ENCODE results near the gene SOCS7. TPM values are rescaled to one million over a fixed set of nuclear protein-coding genes. Genes with fewer than 3 reads are reported as not detected.

Gene SOCS7
- total and polyA plus RNA-seq, 2 donors (not counting 1 experiment from before 2014, with no cell fraction given): 9.4 to 20.8 TPM

DNA sequence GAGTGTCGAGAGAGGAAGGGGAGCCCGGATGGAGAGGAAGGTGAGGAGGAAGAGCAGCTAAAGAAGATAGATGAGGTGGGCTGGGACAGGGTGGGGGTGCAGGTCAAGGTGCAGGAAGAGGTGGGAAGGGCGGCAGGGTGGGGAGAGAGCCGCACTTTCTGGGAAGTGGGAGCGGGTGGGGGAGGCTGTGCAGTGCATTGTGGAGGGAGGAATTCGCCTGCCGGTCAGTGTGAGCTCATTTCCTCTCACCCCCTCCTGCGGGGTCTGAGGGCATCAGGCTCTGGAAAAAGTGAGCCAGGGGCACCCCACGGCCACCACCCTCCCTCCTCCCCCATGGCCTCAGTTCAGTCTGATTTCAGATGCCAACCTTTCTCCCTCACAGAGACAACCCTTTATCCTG is 74.1 kb downstream of the SOCS7 start:
- Mint-ChIP-seq H3K27me3 (peaks cover 58% of the 10 kb centered on the region), H3K4me1 (peaks cover 21% of the 10 kb centered on the region), H3K9me3 (ENCODE audit: insufficient read depth) (no peaks in the 10 kb centered on the region), H3K4me3 (no peak overlapping the region), H3K27ac (no peak overlapping the region)
- 52% methylated on average over 5 of the region's 9 CpGs for WGBS (ENCODE audit: insufficient coverage)
- Histone ChIP-seq H3K9ac (ENCODE audit: low read length) (no peak overlapping the region), H3K4me3 (ENCODE audit: control extremely low read depth in 1 of 5, extremely low read depth in 1 of 5, insufficient read depth in 1 of 5, low read depth in 2 of 5, low read length in 4 of 5) (no peak overlapping the region), H3K4me1 (ENCODE audit: control insufficient read depth in 2 of 2, insufficient read depth in 2 of 2, low read length in 2 of 2) (peaks cover 9 to 19% of the 10 kb centered on the region in 2 donors), H3K79me2 (ENCODE audit: control insufficient read depth, insufficient read depth, low read length) (no peaks in the 10 kb centered on the region), H3K9me3 (ENCODE audit: control extremely low read depth in 1 of 3, control insufficient read depth in 2 of 3, insufficient read depth in 1 of 3, low read length in 2 of 3) (no peaks in the 10 kb centered on the region), H2AFZ (ENCODE audit: insufficient read depth, low read depth, low read length, poor library complexity, severe bottlenecking) (no peak overlapping the region), H3K4me2 (replicated peaks; ENCODE audit: low read depth, low read length, poor library complexity, severe bottlenecking) (no peak overlapping the region), H3K36me3 (replicated peaks in 1 of 2; ENCODE audit: control extremely low read depth in 1 of 2, control insufficient read depth in 1 of 2, extremely low read depth in 1 of 2, insufficient read depth in 2 of 2, low read length in 1 of 2) (no peaks in the 10 kb centered on the region), H4K20me1 (ENCODE audit: control insufficient read depth, insufficient read depth, low read length, poor library complexity, severe bottlenecking) (no peaks in the 10 kb centered on the region), H3K27ac (ENCODE audit: low read length in 2 of 2) (no peak overlapping the region), H3K27me3 (replicated peaks in 1 of 4; ENCODE audit: control extremely low read depth in 1 of 4, control insufficient read depth in 3 of 4, insufficient read depth in 4 of 4, low read length in 3 of 4) (peaks cover 0 to 80% (median 26%) of the 10 kb centered on the region in 4 experiments)
- CTCF ChIA-PET: interaction anchor here (0.7 to 1.7 kb wide), 4 partner anchors 11 to 132 kb away, joined by 3 to 6 read pairs (median 4); no protein-coding TSS in a partner anchor
- no peak for TF ChIP-seq EZH2 (IDR thresholded peaks at IDR 0.05; ENCODE audit: borderline replicate concordance, insufficient read depth, low read depth, low read length, poor library complexity, severe bottlenecking)
- TF ChIP-seq, protein P1, sequence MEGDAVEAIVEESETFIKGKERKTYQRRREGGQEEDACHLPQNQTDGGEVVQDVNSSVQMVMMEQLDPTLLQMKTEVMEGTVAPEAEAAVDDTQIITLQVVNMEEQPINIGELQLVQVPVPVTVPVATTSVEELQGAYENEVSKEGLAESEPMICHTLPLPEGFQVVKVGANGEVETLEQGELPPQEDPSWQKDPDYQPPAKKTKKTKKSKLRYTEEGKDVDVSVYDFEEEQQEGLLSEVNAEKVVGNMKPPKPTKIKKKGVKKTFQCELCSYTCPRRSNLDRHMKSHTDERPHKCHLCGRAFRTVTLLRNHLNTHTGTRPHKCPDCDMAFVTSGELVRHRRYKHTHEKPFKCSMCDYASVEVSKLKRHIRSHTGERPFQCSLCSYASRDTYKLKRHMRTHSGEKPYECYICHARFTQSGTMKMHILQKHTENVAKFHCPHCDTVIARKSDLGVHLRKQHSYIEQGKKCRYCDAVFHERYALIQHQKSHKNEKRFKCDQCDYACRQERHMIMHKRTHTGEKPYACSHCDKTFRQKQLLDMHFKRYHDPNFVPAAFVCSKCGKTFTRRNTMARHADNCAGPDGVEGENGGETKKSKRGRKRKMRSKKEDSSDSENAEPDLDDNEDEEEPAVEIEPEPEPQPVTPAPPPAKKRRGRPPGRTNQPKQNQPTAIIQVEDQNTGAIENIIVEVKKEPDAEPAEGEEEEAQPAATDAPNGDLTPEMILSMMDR (IDR thresholded peaks at IDR 0.05): no peak
- POLR2A ChIA-PET: no interaction called here
- intact Hi-C loops (cut with micrococcal nuclease): loop anchor here (5.0 to 10.0 kb wide), 2 partner anchors 129 to 242 kb away; no protein-coding TSS in a partner anchor
- DNase-seq: no peak
- ATAC-seq (ENCODE audit: low read depth): no peak

DNA sequence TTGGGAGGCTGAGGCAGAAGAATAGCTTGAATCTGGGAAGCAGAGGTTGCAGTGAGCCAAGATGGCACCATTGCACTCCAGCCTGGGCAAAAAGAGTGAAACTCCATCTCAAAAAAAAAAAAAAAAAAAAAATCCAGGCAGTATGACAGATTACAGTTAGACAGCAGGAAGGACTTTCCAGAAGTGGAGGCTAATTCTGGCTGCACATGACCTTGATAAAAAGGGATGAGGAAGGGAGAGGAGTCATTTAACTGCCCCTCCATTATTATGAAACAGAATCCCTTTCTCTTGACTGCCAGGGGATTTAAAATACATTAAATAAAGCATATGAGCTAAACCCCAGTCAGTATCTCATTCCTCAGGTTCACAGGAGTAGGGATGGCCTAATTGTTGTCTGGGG is 74.8 kb downstream of the SOCS7 start:
- CTCF ChIA-PET: interaction anchor here (0.7 to 1.7 kb wide), 5 partner anchors 12 to 132 kb away, joined by 3 to 6 read pairs (median 4); no protein-coding TSS in a partner anchor
- peaks cover 21% of the 10 kb centered on the region for H3K4me1 Mint-ChIP-seq
- DNase-seq: no peak

More for the DNA sequence above, 74.8 kb downstream of the SOCS7 start:
- Mint-ChIP-seq H3K27ac (no peak overlapping the region), H3K27me3 (peaks cover 54% of the 10 kb centered on the region), H3K9me3 (ENCODE audit: insufficient read depth) (no peaks in the 10 kb centered on the region), H3K4me3 (no peak overlapping the region)
- H4K20me1 ChIP-seq (ENCODE audit: control insufficient read depth, insufficient read depth, low read length, poor library complexity, severe bottlenecking): no peaks in the 10 kb centered on the region
- no peak overlapping the region for H2AFZ ChIP-seq (ENCODE audit: insufficient read depth, low read depth, low read length, poor library complexity, severe bottlenecking)
- H3K9me3 ChIP-seq (ENCODE audit: control extremely low read depth in 1 of 3, control insufficient read depth in 2 of 3, insufficient read depth in 1 of 3, low read length in 2 of 3): no peaks in the 10 kb centered on the region
- intact Hi-C loops (cut with micrococcal nuclease): loop anchor here (5.0 to 10.0 kb wide), 2 partner anchors 128 to 241 kb away; no protein-coding TSS in a partner anchor
- no peak overlapping the region for H3K4me2 ChIP-seq (replicated peaks; ENCODE audit: low read depth, low read length, poor library complexity, severe bottlenecking)
- peaks cover 9 to 19% of the 10 kb centered on the region in 2 donors for H3K4me1 ChIP-seq (ENCODE audit: control insufficient read depth in 2 of 2, insufficient read depth in 2 of 2, low read length in 2 of 2)
- H3K27ac ChIP-seq (ENCODE audit: low read length in 2 of 2): no peak overlapping the region
- H3K79me2 ChIP-seq (ENCODE audit: control insufficient read depth, insufficient read depth, low read length): no peaks in the 10 kb centered on the region
- TF ChIP-seq, protein P1 (IDR thresholded peaks at IDR 0.05): no peak
- no peak for TF ChIP-seq EZH2 (IDR thresholded peaks at IDR 0.05; ENCODE audit: borderline replicate concordance, insufficient read depth, low read depth, low read length, poor library complexity, severe bottlenecking)
- no peak overlapping the region for H3K4me3 ChIP-seq (ENCODE audit: control extremely low read depth in 1 of 5, extremely low read depth in 1 of 5, insufficient read depth in 1 of 5, low read depth in 2 of 5, low read length in 4 of 5)
- no peak for ATAC-seq (ENCODE audit: low read depth)
- POLR2A ChIA-PET: no interaction called here
- H3K9ac ChIP-seq (ENCODE audit: low read length): no peak overlapping the region
- H3K36me3 ChIP-seq (replicated peaks in 1 of 2; ENCODE audit: control extremely low read depth in 1 of 2, control insufficient read depth in 1 of 2, extremely low read depth in 1 of 2, insufficient read depth in 2 of 2, low read length in 1 of 2): no peaks in the 10 kb centered on the region
- peaks cover 0 to 74% (median 23%) of the 10 kb centered on the region in 4 experiments for H3K27me3 ChIP-seq (replicated peaks in 1 of 4; ENCODE audit: control extremely low read depth in 1 of 4, control insufficient read depth in 3 of 4, insufficient read depth in 4 of 4, low read length in 3 of 4)
